Nephron (organoid): ENCODE measurements around the gene DPH2.

Experiments used
- H3K27ac Mint-ChIP-seq, 3 experiments: 2 replicates each; pipeline ENCODE4 v1.8.0; 2020; ENCODE audit warnings: mixed read lengths in 3 of 3, mild to moderate bottlenecking in 2 of 3, moderate library complexity in 1 of 3
- H3K27me3 Mint-ChIP-seq: 2 replicates; pipeline ENCODE4 v1.8.0; 2021; ENCODE audit warnings: low read depth, mild to moderate bottlenecking, moderate library complexity, mixed read lengths
- H3K36me3 Mint-ChIP-seq: 2 replicates; pipeline ENCODE4 v1.8.0; 2020; ENCODE audit warnings: low read depth, mixed read lengths
- H3K4me1 Mint-ChIP-seq: 2 replicates; pipeline ENCODE4 v1.8.0; 2020; ENCODE audit warnings: mixed read lengths
- H3K4me3 Mint-ChIP-seq, 3 experiments: 2 replicates each; pipeline ENCODE4 v1.8.0; 2020; ENCODE audit warnings: mild to moderate bottlenecking in 3 of 3, mixed read lengths in 3 of 3, moderate library complexity in 2 of 3
- H3K9me3 Mint-ChIP-seq: 2 replicates; pipeline ENCODE4 v1.8.0; 2020; ENCODE audit warnings: mixed read lengths
- TF ChIP-seq, protein P1 (sequence below), 3 experiments: fragments of 200-600 bp; sonication (generic); IDR thresholded peaks; one replicate each; pipeline ENCODE4 v1.5.0; 2021; ENCODE audit warnings: antibody characterized with exemption in 3 of 3; ENCODE audit not compliant: unreplicated experiment in 3 of 3

Gene DPH2

DNA sequence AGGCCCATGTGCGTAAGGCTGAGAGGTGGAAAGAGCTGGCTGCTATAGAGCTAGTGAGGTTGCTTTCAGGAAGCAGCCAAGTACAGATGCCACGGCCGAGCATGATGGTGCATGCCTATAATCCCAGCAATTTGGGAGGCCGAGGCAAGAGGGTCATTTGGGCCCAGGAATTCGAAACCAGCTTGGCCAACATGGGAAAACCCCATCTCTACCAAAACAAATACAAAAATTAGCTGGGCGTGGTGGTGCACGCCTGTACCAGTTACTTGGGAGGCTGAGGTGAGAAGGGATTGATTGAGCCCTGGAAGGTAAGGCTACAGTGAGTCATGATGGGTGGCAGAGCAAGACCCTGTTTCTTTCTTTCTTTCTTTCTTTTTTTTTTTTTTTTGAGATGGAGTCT lies 24.3 kb downstream of the DPH2 start:
- Mint-ChIP-seq H3K4me1 (peaks cover 15% of the 10 kb centered on the region), H3K36me3 (peaks cover 5% of the 10 kb centered on the region), H3K27ac (no peak overlapping the region), H3K27me3 (peaks cover 6% of the 10 kb centered on the region), H3K4me3 (peak overlapping the region in 1 of 3 experiments; percentile 4), H3K9me3 (no peaks in the 10 kb centered on the region)
- TF ChIP-seq, protein P1, sequence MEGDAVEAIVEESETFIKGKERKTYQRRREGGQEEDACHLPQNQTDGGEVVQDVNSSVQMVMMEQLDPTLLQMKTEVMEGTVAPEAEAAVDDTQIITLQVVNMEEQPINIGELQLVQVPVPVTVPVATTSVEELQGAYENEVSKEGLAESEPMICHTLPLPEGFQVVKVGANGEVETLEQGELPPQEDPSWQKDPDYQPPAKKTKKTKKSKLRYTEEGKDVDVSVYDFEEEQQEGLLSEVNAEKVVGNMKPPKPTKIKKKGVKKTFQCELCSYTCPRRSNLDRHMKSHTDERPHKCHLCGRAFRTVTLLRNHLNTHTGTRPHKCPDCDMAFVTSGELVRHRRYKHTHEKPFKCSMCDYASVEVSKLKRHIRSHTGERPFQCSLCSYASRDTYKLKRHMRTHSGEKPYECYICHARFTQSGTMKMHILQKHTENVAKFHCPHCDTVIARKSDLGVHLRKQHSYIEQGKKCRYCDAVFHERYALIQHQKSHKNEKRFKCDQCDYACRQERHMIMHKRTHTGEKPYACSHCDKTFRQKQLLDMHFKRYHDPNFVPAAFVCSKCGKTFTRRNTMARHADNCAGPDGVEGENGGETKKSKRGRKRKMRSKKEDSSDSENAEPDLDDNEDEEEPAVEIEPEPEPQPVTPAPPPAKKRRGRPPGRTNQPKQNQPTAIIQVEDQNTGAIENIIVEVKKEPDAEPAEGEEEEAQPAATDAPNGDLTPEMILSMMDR (IDR thresholded peaks at IDR 0.05; ENCODE audit: unreplicated experiment in 3 of 3), result no peak

DNA sequence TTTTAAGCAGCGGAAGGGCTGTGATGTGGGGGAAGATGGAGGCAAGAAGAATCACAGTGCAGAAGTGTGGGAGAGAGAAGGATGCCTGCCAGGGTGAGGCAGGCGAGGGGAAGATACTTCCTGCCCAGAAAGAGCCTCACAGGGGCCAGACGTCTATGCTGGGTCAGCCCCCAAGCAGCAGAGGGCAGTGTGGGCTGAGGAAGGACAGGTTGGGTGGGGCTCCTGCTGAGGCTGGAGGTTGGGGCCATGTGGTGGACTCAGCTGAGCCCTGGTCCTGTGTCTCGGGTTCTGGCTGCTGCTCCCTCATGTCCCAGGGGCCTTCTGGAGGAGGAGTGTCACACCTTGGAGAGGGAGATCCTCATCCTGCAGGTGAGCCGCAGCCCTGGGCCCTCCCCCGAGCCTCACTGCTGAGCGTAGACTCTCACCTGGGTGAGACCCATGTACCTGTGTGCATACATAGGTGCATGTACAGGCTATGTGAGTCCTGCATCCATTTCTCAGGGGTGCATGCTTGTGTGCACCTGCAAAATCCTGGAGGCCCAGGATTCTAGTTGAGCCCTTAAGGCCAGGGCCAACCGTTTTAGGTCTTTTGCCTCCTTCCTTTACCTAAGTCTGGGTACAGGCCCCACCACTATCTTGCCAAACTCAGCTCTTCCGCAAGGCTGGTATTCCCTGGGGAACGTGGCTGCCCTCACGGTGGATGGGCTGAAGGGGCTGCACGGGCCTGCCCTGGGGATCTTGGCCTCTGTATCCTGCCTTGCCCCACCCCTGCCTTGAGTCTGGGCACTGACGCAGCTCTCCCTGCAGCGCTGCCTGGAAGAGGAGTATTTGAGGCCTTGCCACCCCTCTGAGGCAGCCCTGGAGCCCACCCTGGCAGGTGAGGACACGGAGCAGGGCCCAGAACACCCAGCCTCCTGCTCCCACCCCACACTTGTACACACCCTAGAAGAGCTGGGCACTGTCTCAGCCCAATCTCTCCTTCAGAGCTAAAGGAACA lies 25.3 kb downstream of the DPH2 start:
- H3K27ac Mint-ChIP-seq, result no peak overlapping the region
- H3K9me3 Mint-ChIP-seq, result no peaks in the 10 kb centered on the region
- no peak overlapping the region for H3K4me3 Mint-ChIP-seq
- H3K4me1 Mint-ChIP-seq, result peaks cover 15% of the 10 kb centered on the region
- peaks cover 5% of the 10 kb centered on the region for H3K36me3 Mint-ChIP-seq
- TF ChIP-seq, protein P1 (IDR thresholded peaks at IDR 0.05; ENCODE audit: unreplicated experiment in 3 of 3), result peak in 1 of 3 experiments; percentile 23
- peaks cover 6% of the 10 kb centered on the region for H3K27me3 Mint-ChIP-seq

DNA sequence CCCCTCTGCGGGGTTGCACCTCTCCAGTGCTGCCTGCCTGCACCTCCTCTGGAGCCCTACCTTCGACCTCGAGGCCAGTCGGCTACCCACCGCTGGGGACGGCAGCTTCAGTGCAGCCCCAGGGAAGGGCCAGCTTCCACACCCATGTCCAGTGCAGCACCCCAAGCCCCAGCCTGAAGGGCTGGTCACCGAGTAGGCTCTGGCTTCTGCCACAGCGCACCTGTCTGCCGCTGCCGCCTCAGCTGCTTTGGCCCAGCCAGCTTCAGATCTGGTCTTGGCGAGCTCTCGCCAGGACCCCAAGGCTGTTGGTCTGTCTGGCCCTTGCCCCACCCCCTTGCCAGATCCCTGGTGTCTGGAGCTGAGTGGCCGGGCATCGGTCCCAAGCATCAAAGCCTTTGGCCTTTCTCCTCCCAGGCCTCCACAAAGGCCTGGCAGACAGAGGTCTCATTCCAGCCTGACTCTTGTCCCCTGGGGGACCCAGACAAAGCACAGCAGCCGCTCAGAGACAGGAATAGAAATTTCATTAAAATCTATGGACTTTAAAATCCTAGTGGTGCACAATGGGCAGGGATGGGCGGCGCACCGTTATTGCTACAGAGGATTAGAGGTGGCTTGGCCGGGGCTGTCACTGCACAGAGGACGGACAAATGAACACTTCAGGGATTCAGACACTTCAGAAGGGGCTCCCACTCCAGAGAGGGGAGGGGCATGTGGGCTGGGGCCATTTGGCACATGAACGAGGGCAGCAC lies 26.3 kb downstream of the DPH2 start:
- peak overlapping the region in 1 of 3 experiments; percentile 46 for H3K27ac Mint-ChIP-seq

DNA sequence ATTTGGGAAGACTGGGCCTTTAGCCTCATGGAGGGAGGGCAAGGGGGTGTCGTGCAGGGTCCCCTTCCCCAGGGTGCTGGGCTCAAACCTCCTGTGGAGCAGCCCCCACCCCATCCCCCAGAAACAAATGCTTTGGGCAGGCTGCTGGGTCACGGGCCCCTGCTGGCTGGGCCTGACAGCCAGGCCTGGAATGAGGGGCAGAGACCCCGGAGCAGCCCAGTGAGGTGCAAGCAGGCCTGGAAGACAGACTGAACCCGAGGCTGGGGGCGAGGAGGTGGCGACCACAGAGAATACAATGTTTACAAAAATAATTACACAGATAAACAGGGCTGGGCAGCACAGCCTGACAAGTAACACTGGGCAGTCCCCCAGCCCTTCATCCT lies 26.9 kb downstream of the DPH2 start:
- no peak overlapping the region for H3K4me3 Mint-ChIP-seq
- no peaks in the 10 kb centered on the region for H3K9me3 Mint-ChIP-seq
- H3K4me1 Mint-ChIP-seq, result peaks cover 15% of the 10 kb centered on the region
- H3K36me3 Mint-ChIP-seq, result peaks cover 11% of the 10 kb centered on the region
- H3K27ac Mint-ChIP-seq, result peak overlapping the region in 1 of 3 experiments; percentile 46
- H3K27me3 Mint-ChIP-seq, result peaks cover 6% of the 10 kb centered on the region
- TF ChIP-seq, protein P1 (IDR thresholded peaks at IDR 0.05; ENCODE audit: unreplicated experiment in 3 of 3), result no peak

More for the DNA sequence above, 26.3 kb downstream of the DPH2 start:
- H3K4me3 Mint-ChIP-seq, result no peak overlapping the region
- no peaks in the 10 kb centered on the region for H3K9me3 Mint-ChIP-seq
- H3K27me3 Mint-ChIP-seq, result peaks cover 6% of the 10 kb centered on the region
- TF ChIP-seq, protein P1 (IDR thresholded peaks at IDR 0.05; ENCODE audit: unreplicated experiment in 3 of 3), result no peak
- H3K4me1 Mint-ChIP-seq, result peaks cover 15% of the 10 kb centered on the region
- H3K36me3 Mint-ChIP-seq, result peaks cover 7% of the 10 kb centered on the region

DNA sequence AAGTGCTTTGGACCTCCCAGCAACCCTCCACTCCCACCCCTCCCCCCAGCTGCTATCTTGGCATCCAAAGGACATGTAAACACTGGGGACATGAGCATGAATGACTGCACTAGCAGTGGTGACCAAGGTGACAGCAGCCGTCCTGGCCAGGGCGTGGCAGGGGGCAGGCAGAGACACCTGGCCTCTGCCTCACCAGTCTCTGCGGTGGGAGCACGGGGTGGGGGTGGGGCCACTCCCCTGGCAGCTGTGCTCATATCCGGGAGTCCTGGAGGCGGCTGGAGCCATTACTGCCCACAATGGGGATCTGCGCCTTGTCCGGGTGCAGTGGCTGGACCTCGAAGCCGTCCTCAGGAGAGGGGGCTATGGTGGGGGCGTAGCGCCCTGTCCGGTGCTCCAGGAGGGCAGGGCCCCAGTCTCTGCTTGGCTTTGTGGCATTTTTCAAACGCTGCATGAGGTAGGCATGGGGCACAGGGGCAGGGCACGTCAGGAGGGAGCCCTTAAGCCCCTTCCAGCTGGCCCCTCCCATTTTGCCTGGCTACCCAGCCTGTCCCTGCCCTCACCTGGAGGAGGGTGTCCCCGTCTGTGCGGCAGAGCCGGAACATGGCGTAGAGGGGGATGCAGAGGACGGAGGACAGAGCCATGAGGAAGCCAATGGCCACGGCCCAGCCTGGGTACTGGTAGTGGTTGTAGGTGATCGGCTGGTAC lies 27.6 kb downstream of the DPH2 start:
- TF ChIP-seq, protein P1 (IDR thresholded peaks at IDR 0.05; ENCODE audit: unreplicated experiment in 3 of 3), result no peak
- Mint-ChIP-seq H3K9me3 (no peaks in the 10 kb centered on the region), H3K27me3 (peaks cover 6% of the 10 kb centered on the region), H3K4me3 (no peak overlapping the region), H3K36me3 (peaks cover 15% of the 10 kb centered on the region), H3K27ac (no peak overlapping the region), H3K4me1 (peaks cover 15% of the 10 kb centered on the region)
